Measurements from ENCODE around the gene TTLL9.

TTLL9 gene

DNA sequence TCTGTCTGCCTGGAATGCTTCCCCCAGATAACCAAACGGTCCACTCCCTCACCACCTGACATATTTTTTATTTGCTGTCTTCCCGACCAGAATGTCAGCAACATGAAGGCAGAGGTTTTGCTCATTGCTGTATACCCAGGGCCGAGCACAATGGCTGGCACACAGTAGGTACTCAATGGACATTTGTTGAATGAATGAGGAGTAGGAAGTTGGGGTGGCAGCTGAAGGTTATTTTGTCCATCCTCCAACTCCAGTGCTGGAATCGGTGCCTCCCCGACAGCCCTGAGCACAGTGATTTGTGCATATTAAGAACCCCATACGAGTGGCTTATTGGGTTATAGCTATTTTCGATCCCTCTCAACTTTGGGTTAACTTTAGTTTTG, 10.4 kb upstream of the TTLL9 start:
- no peak for TF ChIP-seq SIN3A (IDR thresholded peaks at IDR 0.05; ENCODE audit: borderline replicate concordance, insufficient read depth, low read length)
- no peak for TF ChIP-seq TAF1 (IDR thresholded peaks at IDR 0.05; ENCODE audit: borderline replicate concordance, insufficient read depth, low read length)
- no peak for TF ChIP-seq POLR2AphosphoS5 (IDR thresholded peaks at IDR 0.05; ENCODE audit: low read depth, low read length)
- TF ChIP-seq, protein P1, sequence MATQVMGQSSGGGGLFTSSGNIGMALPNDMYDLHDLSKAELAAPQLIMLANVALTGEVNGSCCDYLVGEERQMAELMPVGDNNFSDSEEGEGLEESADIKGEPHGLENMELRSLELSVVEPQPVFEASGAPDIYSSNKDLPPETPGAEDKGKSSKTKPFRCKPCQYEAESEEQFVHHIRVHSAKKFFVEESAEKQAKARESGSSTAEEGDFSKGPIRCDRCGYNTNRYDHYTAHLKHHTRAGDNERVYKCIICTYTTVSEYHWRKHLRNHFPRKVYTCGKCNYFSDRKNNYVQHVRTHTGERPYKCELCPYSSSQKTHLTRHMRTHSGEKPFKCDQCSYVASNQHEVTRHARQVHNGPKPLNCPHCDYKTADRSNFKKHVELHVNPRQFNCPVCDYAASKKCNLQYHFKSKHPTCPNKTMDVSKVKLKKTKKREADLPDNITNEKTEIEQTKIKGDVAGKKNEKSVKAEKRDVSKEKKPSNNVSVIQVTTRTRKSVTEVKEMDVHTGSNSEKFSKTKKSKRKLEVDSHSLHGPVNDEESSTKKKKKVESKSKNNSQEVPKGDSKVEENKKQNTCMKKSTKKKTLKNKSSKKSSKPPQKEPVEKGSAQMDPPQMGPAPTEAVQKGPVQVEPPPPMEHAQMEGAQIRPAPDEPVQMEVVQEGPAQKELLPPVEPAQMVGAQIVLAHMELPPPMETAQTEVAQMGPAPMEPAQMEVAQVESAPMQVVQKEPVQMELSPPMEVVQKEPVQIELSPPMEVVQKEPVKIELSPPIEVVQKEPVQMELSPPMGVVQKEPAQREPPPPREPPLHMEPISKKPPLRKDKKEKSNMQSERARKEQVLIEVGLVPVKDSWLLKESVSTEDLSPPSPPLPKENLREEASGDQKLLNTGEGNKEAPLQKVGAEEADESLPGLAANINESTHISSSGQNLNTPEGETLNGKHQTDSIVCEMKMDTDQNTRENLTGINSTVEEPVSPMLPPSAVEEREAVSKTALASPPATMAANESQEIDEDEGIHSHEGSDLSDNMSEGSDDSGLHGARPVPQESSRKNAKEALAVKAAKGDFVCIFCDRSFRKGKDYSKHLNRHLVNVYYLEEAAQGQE (IDR thresholded peaks at IDR 0.05; ENCODE audit: insufficient read depth in 1 of 2, low read depth in 2 of 2, low read length in 2 of 2), result no peak
- TF ChIP-seq FOXP2 (optimal IDR thresholded peaks at IDR 0.05; ENCODE audit: borderline replicate concordance, extremely low read depth, extremely low read length, insufficient read depth), result no peak

DNA sequence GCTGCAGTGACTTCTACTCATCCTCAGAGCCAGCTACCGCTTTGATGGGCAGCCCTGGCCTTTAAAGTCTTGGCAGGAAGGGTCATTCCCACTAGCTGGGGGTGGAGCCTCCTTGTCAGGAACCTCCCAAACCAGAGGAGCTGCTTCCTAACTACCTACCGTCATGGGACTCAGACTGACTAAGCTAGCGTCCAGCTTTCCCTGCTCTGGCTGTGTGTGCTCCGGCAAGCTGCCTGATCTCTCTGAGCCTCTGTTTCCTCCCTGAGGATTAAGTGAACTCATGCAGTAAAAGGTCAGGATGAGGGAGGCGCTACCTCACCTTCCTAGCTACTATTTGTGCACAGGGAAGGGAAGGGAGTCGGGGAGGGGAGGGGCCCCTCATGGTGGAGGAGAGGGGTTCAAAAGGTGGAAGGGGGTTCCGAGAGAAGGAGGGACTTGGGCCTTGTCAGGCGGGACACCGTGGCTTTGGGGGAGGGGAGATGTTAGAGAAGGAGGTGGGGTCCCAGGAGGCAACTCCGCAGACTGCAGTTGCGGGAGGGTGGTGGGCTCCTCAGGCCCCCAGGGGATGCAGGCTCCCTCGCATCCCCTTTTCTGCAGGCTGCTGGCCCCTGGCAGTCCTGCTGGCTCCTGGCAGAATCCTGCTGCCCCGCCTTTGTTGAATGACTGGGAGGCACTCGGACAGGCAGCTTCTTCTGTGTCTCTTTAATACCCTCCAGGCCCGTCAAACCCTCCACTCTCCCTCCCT, 9.9 kb upstream of the TTLL9 start:
- TF ChIP-seq, protein P1 (IDR thresholded peaks at IDR 0.05; ENCODE audit: insufficient read depth in 1 of 2, low read depth in 2 of 2, low read length in 2 of 2), result 0 out of 4 replicates have a peak, but pooled peaks of 1 of the 2 experiments have one; percentile 15
- no peak for TF ChIP-seq TAF1 (IDR thresholded peaks at IDR 0.05; ENCODE audit: borderline replicate concordance, insufficient read depth, low read length)

DNA sequence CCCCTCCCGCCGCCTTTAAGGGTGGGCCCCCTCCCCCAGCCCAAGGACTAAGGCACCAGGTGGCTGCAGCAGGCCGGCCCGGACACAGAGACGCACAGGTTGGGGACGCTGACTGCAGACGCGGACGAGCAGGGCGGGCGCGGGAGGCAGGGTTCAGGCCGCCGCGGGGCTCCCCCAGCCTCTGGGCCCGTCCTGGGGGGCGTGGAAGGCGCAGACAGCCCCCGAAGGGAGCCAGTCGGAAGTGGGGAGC, 9.4 kb upstream of the TTLL9 start:
- TF ChIP-seq FOXP2 (optimal IDR thresholded peaks at IDR 0.05; ENCODE audit: borderline replicate concordance, extremely low read depth, extremely low read length, insufficient read depth), result no peak
- TF ChIP-seq, protein P1 (IDR thresholded peaks at IDR 0.05; ENCODE audit: insufficient read depth in 1 of 2, low read depth in 2 of 2, low read length in 2 of 2), result no peak
- no peak for TF ChIP-seq TAF1 (IDR thresholded peaks at IDR 0.05; ENCODE audit: borderline replicate concordance, insufficient read depth, low read length)
- TF ChIP-seq POLR2AphosphoS5 (IDR thresholded peaks at IDR 0.05; ENCODE audit: low read depth, low read length), result no peak
- TF ChIP-seq SIN3A (IDR thresholded peaks at IDR 0.05; ENCODE audit: borderline replicate concordance, insufficient read depth, low read length), result no peak

- TF ChIP-seq FOXP2 (optimal IDR thresholded peaks at IDR 0.05; ENCODE audit: borderline replicate concordance, extremely low read depth, extremely low read length, insufficient read depth), result peak; percentile 76
- TF ChIP-seq, protein P1 (IDR thresholded peaks at IDR 0.05; ENCODE audit: insufficient read depth in 1 of 2, low read depth in 2 of 2, low read length in 2 of 2), result no peak
These were observed 8.9 kb upstream of the TTLL9 start for GRCh38 chr20:31861385-31862156.

DNA sequence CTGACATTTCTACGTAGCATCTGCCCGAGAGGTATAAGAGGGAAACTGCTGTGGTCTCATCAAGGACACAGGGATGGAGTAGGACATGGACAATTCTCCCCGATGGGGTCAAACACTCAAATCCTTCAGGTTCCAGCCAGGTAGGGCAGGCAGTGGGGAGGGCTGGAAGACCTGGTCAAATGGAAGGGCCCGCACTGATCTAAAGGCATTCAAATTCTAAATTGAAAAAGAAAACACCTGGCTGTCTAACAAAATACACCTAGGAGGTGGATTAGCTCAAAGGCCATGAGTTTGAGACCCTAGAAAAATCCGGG, 8.3 kb upstream of the TTLL9 start:
- TF ChIP-seq SIN3A (IDR thresholded peaks at IDR 0.05; ENCODE audit: borderline replicate concordance, insufficient read depth, low read length) (no peak), TAF1 (IDR thresholded peaks at IDR 0.05; ENCODE audit: borderline replicate concordance, insufficient read depth, low read length) (no peak), FOXP2 (optimal IDR thresholded peaks at IDR 0.05; ENCODE audit: borderline replicate concordance, extremely low read depth, extremely low read length, insufficient read depth) (no peak), POLR2AphosphoS5 (IDR thresholded peaks at IDR 0.05; ENCODE audit: low read depth, low read length) (no peak)
- TF ChIP-seq, protein P1 (IDR thresholded peaks at IDR 0.05; ENCODE audit: insufficient read depth in 1 of 2, low read depth in 2 of 2, low read length in 2 of 2), result no peak

Measured in PFSK-1 (cell line).